ENCODE data around the gene PDE6G. TPM values are rescaled to one million over a fixed set of nuclear protein-coding genes. Genes with fewer than 3 reads are reported as not detected.

PDE6G gene
- total and polyA plus RNA-seq, 4 donors, result 0.25 to 1.9 (median 1.3) TPM

DNA sequence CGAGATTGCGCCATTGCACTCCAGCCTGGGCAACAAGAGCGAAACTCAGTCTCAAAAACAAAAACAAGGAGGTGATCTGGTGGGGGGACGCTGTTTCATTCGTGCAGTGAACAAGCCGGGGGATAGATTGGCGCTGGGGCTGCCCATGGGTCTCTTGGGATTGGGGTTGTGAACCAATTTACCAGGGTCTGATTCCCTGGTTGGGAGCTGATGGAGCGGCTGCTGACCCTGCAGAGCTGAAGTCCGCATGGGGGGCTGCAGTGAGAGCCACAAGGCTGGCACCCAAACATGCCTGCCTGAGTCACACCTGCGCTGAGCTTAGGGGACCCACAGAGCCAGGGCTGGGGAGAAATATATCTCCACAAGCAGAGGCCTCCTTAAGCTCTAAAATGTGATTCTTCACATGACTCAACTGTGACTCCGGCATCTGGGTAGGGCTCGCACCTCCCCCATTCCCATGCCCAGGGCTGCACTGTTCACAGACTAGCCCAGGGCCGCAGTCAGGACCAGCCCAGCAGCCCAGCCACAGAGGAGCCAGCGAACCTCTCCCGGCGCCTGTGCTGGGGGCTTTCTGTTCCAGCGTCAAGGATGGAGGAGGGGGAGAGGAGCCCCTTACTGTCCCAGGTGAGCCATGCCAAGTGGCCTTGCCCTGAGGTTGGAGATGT is 14.4 kb downstream of the PDE6G start:
- Histone ChIP-seq H3K9ac (ENCODE audit: low read depth in 1 of 2, low read length in 2 of 2) (no peak overlapping the region), H3K36me3 (ENCODE audit: control insufficient read depth in 4 of 4, insufficient read depth in 3 of 4, low read depth in 1 of 4, low read length in 3 of 4) (no peaks in the 10 kb centered on the region)
- DNase-seq (ENCODE audit: low spot score), result no peak

DNA sequence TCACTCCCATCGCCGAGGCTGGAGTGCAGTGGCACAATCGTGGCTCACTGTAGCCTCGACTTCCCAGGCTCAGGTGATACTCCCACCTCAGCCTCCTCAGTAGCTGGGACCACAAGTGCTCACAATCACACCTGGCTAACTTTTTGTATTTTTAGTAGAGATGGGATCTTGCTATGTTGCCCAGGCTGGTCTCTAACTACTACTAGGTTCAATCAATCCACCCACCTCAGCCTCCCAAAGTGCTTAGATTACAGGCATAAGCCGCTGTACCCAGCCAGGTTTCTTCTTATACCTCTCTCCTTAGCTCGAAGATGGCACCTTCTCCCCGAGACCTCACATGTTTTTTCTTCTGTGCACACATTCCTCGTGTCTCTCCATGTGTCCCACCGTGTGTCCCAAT is 16.3 kb downstream of the PDE6G start:
- Histone ChIP-seq H3K9ac (ENCODE audit: low read depth in 1 of 2, low read length in 2 of 2) (no peak overlapping the region), H3K36me3 (ENCODE audit: control insufficient read depth in 4 of 4, insufficient read depth in 3 of 4, low read depth in 1 of 4, low read length in 3 of 4) (no peaks in the 10 kb centered on the region), H3K27ac (ENCODE audit: low read depth in 1 of 2, low read length in 2 of 2) (no peak overlapping the region), H3K9me3 (ENCODE audit: control insufficient read depth in 4 of 4, low read length in 3 of 4) (no peaks in the 10 kb centered on the region), H3K4me1 (ENCODE audit: control insufficient read depth in 4 of 4, insufficient read depth in 4 of 4, low read length in 3 of 4) (peaks cover 4 to 23% (median 16%) of the 10 kb centered on the region in 4 donors), H3K27me3 (ENCODE audit: control insufficient read depth in 4 of 4, insufficient read depth in 4 of 4, low read length in 3 of 4) (no peaks in the 10 kb centered on the region), H3K4me3 (ENCODE audit: low read depth in 1 of 3, low read length in 3 of 3) (no peak overlapping the region)
- 95% methylated on average over 9 of the region's 9 CpGs for WGBS
- no peak for DNase-seq (ENCODE audit: low spot score)
- TF ChIP-seq, protein P1, sequence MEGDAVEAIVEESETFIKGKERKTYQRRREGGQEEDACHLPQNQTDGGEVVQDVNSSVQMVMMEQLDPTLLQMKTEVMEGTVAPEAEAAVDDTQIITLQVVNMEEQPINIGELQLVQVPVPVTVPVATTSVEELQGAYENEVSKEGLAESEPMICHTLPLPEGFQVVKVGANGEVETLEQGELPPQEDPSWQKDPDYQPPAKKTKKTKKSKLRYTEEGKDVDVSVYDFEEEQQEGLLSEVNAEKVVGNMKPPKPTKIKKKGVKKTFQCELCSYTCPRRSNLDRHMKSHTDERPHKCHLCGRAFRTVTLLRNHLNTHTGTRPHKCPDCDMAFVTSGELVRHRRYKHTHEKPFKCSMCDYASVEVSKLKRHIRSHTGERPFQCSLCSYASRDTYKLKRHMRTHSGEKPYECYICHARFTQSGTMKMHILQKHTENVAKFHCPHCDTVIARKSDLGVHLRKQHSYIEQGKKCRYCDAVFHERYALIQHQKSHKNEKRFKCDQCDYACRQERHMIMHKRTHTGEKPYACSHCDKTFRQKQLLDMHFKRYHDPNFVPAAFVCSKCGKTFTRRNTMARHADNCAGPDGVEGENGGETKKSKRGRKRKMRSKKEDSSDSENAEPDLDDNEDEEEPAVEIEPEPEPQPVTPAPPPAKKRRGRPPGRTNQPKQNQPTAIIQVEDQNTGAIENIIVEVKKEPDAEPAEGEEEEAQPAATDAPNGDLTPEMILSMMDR (IDR thresholded peaks at IDR 0.05; ENCODE audit: low read depth, low read length, missing input control), result no peak
- TF ChIP-seq YY1 (IDR thresholded peaks at IDR 0.05), result no peak
- TF ChIP-seq FOXA1 (IDR thresholded peaks at IDR 0.05), result no peak
- no peak for TF ChIP-seq EGR1 (IDR thresholded peaks at IDR 0.05; ENCODE audit: low read depth in 2 of 2)
- TF ChIP-seq FOXA2 (IDR thresholded peaks at IDR 0.05), result no peak
- TF ChIP-seq, protein P2, sequence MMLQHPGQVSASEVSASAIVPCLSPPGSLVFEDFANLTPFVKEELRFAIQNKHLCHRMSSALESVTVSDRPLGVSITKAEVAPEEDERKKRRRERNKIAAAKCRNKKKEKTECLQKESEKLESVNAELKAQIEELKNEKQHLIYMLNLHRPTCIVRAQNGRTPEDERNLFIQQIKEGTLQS (IDR thresholded peaks at IDR 0.05), result no peak
- no peak for TF ChIP-seq RXRA (IDR thresholded peaks at IDR 0.05)

More for the DNA sequence above, 14.4 kb downstream of the PDE6G start:
- H3K27ac ChIP-seq (ENCODE audit: low read depth in 1 of 2, low read length in 2 of 2), result no peak overlapping the region
- no peaks in the 10 kb centered on the region for H3K9me3 ChIP-seq (ENCODE audit: control insufficient read depth in 4 of 4, low read length in 3 of 4)
- H3K4me1 ChIP-seq (ENCODE audit: control insufficient read depth in 4 of 4, insufficient read depth in 4 of 4, low read length in 3 of 4), result peaks cover 0 to 9% (median 5%) of the 10 kb centered on the region in 4 donors
- TF ChIP-seq NR2F2 (IDR thresholded peaks at IDR 0.05), result no peak
- TF ChIP-seq, protein P2 (IDR thresholded peaks at IDR 0.05), result no peak
- no peak overlapping the region for H3K4me3 ChIP-seq (ENCODE audit: low read depth in 1 of 3, low read length in 3 of 3)
- WGBS, result 91% methylated on average over 17 of the region's 17 CpGs
- no peaks in the 10 kb centered on the region for H3K27me3 ChIP-seq (ENCODE audit: control insufficient read depth in 4 of 4, insufficient read depth in 4 of 4, low read length in 3 of 4)

DNA sequence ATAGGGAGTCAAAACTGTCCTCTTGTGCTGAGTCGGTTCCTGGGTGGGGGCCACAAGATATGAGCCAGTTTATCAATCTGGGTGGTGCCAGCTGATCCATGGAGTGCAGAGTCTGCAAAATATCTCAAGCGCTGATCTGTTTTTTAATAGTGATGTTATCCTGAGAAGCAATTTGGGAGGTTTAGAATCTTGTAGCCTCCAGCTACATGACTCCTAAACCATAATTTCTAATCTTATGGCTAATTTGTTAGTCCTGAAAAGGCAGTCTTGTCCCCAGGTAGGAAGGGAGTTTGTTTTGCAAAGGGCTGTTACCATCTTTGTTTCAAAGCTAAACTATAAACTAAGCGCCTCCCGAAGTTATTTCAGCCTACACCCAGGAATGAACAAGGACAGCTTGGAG is 17.7 kb downstream of the PDE6G start:
- Histone ChIP-seq H3K9me3 (ENCODE audit: control insufficient read depth in 4 of 4, low read length in 3 of 4) (no peaks in the 10 kb centered on the region), H3K27me3 (ENCODE audit: control insufficient read depth in 4 of 4, insufficient read depth in 4 of 4, low read length in 3 of 4) (no peaks in the 10 kb centered on the region)
- WGBS, result 74% methylated on average over 4 of the region's 4 CpGs
- TF ChIP-seq, protein P1 (IDR thresholded peaks at IDR 0.05; ENCODE audit: low read depth, low read length, missing input control), result no peak
- TF ChIP-seq YY1 (IDR thresholded peaks at IDR 0.05) (no peak), EGR1 (IDR thresholded peaks at IDR 0.05; ENCODE audit: low read depth in 2 of 2) (no peak), RXRA (IDR thresholded peaks at IDR 0.05) (no peak), FOXA2 (IDR thresholded peaks at IDR 0.05) (no peak), FOXA1 (IDR thresholded peaks at IDR 0.05) (no peak), GABPA (IDR thresholded peaks at IDR 0.05 in 1 of 2, conservative IDR thresholded peaks at IDR 0.05 in 1 of 2) (no peak), TAF1 (conservative IDR thresholded peaks at IDR 0.05) (no peak), HNF4G (IDR thresholded peaks at IDR 0.05) (no peak), JUND (IDR thresholded peaks at IDR 0.05) (no peak)
- TF ChIP-seq, protein P3, sequence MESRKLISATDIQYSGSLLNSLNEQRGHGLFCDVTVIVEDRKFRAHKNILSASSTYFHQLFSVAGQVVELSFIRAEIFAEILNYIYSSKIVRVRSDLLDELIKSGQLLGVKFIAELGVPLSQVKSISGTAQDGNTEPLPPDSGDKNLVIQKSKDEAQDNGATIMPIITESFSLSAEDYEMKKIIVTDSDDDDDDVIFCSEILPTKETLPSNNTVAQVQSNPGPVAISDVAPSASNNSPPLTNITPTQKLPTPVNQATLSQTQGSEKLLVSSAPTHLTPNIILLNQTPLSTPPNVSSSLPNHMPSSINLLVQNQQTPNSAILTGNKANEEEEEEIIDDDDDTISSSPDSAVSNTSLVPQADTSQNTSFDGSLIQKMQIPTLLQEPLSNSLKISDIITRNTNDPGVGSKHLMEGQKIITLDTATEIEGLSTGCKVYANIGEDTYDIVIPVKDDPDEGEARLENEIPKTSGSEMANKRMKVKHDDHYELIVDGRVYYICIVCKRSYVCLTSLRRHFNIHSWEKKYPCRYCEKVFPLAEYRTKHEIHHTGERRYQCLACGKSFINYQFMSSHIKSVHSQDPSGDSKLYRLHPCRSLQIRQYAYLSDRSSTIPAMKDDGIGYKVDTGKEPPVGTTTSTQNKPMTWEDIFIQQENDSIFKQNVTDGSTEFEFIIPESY (IDR thresholded peaks at IDR 0.05), result no peak
- TF ChIP-seq, protein P4, sequence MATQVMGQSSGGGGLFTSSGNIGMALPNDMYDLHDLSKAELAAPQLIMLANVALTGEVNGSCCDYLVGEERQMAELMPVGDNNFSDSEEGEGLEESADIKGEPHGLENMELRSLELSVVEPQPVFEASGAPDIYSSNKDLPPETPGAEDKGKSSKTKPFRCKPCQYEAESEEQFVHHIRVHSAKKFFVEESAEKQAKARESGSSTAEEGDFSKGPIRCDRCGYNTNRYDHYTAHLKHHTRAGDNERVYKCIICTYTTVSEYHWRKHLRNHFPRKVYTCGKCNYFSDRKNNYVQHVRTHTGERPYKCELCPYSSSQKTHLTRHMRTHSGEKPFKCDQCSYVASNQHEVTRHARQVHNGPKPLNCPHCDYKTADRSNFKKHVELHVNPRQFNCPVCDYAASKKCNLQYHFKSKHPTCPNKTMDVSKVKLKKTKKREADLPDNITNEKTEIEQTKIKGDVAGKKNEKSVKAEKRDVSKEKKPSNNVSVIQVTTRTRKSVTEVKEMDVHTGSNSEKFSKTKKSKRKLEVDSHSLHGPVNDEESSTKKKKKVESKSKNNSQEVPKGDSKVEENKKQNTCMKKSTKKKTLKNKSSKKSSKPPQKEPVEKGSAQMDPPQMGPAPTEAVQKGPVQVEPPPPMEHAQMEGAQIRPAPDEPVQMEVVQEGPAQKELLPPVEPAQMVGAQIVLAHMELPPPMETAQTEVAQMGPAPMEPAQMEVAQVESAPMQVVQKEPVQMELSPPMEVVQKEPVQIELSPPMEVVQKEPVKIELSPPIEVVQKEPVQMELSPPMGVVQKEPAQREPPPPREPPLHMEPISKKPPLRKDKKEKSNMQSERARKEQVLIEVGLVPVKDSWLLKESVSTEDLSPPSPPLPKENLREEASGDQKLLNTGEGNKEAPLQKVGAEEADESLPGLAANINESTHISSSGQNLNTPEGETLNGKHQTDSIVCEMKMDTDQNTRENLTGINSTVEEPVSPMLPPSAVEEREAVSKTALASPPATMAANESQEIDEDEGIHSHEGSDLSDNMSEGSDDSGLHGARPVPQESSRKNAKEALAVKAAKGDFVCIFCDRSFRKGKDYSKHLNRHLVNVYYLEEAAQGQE (IDR thresholded peaks at IDR 0.05), result no peak
- TF ChIP-seq, protein P5, sequence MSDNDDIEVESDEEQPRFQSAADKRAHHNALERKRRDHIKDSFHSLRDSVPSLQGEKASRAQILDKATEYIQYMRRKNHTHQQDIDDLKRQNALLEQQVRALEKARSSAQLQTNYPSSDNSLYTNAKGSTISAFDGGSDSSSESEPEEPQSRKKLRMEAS (IDR thresholded peaks at IDR 0.05), result no peak
- TF ChIP-seq, protein P2 (IDR thresholded peaks at IDR 0.05), result no peak

More for the DNA sequence above, 17.7 kb downstream of the PDE6G start:
- Histone ChIP-seq H3K4me1 (ENCODE audit: control insufficient read depth in 4 of 4, insufficient read depth in 4 of 4, low read length in 3 of 4) (peaks cover 6 to 31% (median 17%) of the 10 kb centered on the region in 4 donors), H3K27ac (ENCODE audit: low read depth in 1 of 2, low read length in 2 of 2) (no peak overlapping the region), H3K9ac (ENCODE audit: low read depth in 1 of 2, low read length in 2 of 2) (no peak overlapping the region), H3K4me3 (ENCODE audit: low read depth in 1 of 3, low read length in 3 of 3) (no peak overlapping the region), H3K36me3 (ENCODE audit: control insufficient read depth in 4 of 4, insufficient read depth in 3 of 4, low read depth in 1 of 4, low read length in 3 of 4) (no peaks in the 10 kb centered on the region)
- no peak for DNase-seq (ENCODE audit: low spot score)
